GM19351 (cell line): ENCODE data around the gene INPP5E.
A peak's percentile ranks its signal among the peaks of the same experiment; 100 is the strongest.

ENCODE experiments used
- ATAC-seq: cut with Tn5 transposase; IDR thresholded peaks from one replicate; pipeline ENCODE4 v1.9.1; 2021; ENCODE audit warnings: mild to moderate bottlenecking, moderate library complexity; ENCODE audit not compliant: unreplicated experiment

The INPP5E gene

GRCh38 chr9:136451221-136451877, 11.7 kb upstream of the INPP5E start:
- no peak for ATAC-seq

- no peak for ATAC-seq
Observed at GRCh38 chr9:136448655-136449054, 9.0 kb upstream of the INPP5E start.

- ATAC-seq, result no peak
Observed at GRCh38 chr9:136447173-136447778, 7.6 kb upstream of the INPP5E start.

- ATAC-seq, result no peak
Observed at GRCh38 chr9:136445799-136446198, 6.2 kb upstream of the INPP5E start.

GRCh38 chr9:136444102-136444501, 4.5 kb upstream of the INPP5E start:
- ATAC-seq, result no peak

GRCh38 chr9:136443687-136444086, 4.0 kb upstream of the INPP5E start:
- ATAC-seq, result no peak

- no peak for ATAC-seq
Observed at GRCh38 chr9:136443087-136443486, 3.4 kb upstream of the INPP5E start.

GRCh38 chr9:136442265-136442664, 2.6 kb upstream of the INPP5E start:
- no peak for ATAC-seq

- ATAC-seq, result no peak
Observed at GRCh38 chr9:136441681-136442245, 2.1 kb upstream of the INPP5E start.

- no peak for ATAC-seq
Observed at GRCh38 chr9:136441191-136441680, 1.6 kb upstream of the INPP5E start.

- peak; percentile 41 for ATAC-seq
Observed at GRCh38 chr9:136438548-136439480, 831 bp downstream of the INPP5E start.

- ATAC-seq, result no peak
Observed at GRCh38 chr9:136437839-136438547, 1.7 kb downstream of the INPP5E start.

GRCh38 chr9:136437430-136437829, 2.2 kb downstream of the INPP5E start:
- no peak for ATAC-seq

GRCh38 chr9:136436055-136436634, 3.5 kb downstream of the INPP5E start:
- no peak for ATAC-seq

GRCh38 chr9:136434580-136435169, 5.0 kb downstream of the INPP5E start:
- no peak for ATAC-seq

- ATAC-seq, result no peak
Observed at GRCh38 chr9:136433849-136434579, 5.6 kb downstream of the INPP5E start.

- no peak for ATAC-seq
Observed at GRCh38 chr9:136433043-136433715, 6.5 kb downstream of the INPP5E start.

GRCh38 chr9:136432591-136432990, 7.1 kb downstream of the INPP5E start:
- ATAC-seq, result no peak
